DMS153 (cell line): ENCODE results near the gene CYTH4.
"Not testable (repeated sequence)": the region's sequence is repeated elsewhere in the genome, so short reads cannot be mapped to it uniquely, and the experiment has no call there.

Experiments used
- DNase-seq: peaks from one replicate; lab custom pipeline; 2025; lab: John Stamatoyannopoulos, UW

The CYTH4 gene

GRCh38 chr22:37249986-37250385 is 32.3 kb upstream of the CYTH4 start:
- no peak for DNase-seq

- not testable (repeated sequence) for DNase-seq
These were observed 30.5 kb upstream of the CYTH4 start for GRCh38 chr22:37251836-37252235.

- no peak for DNase-seq
These were observed 29.1 kb upstream of the CYTH4 start for GRCh38 chr22:37253126-37253660.

- DNase-seq, result no peak
These were observed 28.0 kb upstream of the CYTH4 start for GRCh38 chr22:37254209-37254866.

- no peak for DNase-seq
These were observed 27.5 kb upstream of the CYTH4 start for GRCh38 chr22:37254867-37255233.

GRCh38 chr22:37255558-37256006 is 26.7 kb upstream of the CYTH4 start:
- no peak for DNase-seq

- DNase-seq, result no peak
These were observed 26.1 kb upstream of the CYTH4 start for GRCh38 chr22:37256075-37256726.

GRCh38 chr22:37258005-37258752 is 24.1 kb upstream of the CYTH4 start:
- no peak for DNase-seq

GRCh38 chr22:37258753-37259401 is 23.4 kb upstream of the CYTH4 start:
- no peak for DNase-seq

- DNase-seq, result peak; percentile 7
These were observed 22.7 kb upstream of the CYTH4 start for GRCh38 chr22:37259540-37260029.

GRCh38 chr22:37260155-37260795 is 22.0 kb upstream of the CYTH4 start:
- DNase-seq, result no peak

GRCh38 chr22:37260901-37261336 is 21.4 kb upstream of the CYTH4 start:
- DNase-seq, result no peak

- no peak for DNase-seq
These were observed 20.0 kb upstream of the CYTH4 start for GRCh38 chr22:37262346-37262745.

- no peak for DNase-seq
These were observed 18.1 kb upstream of the CYTH4 start for GRCh38 chr22:37263966-37264887.

- no peak for DNase-seq
These were observed 15.7 kb upstream of the CYTH4 start for GRCh38 chr22:37266581-37267134.

- DNase-seq, result no peak
These were observed 15.1 kb upstream of the CYTH4 start for GRCh38 chr22:37267135-37267587.

GRCh38 chr22:37267661-37268413 is 14.5 kb upstream of the CYTH4 start:
- no peak for DNase-seq

- DNase-seq, result no peak
These were observed 12.2 kb upstream of the CYTH4 start for GRCh38 chr22:37269936-37270678.
